ENCODE results near the gene DNM1. TPM values are rescaled to one million over a fixed set of nuclear protein-coding genes. Genes with fewer than 3 reads are reported as not detected.

The DNM1 gene
- total RNA-seq, 4 donors from 2014 or later = 22.8 to 53.5 (median 44.5) TPM

GRCh38 chr9:128190013-128190412 is 13.2 kb upstream of the DNM1 start:
- no peak for TF ChIP-seq CTCF (IDR thresholded peaks at IDR 0.05; ENCODE audit: low read depth)

- TF ChIP-seq CTCF (IDR thresholded peaks at IDR 0.05; ENCODE audit: low read depth) = no peak
Observed at GRCh38 chr9:128190516-128191405, 12.4 kb upstream of the DNM1 start.

- TF ChIP-seq CTCF (IDR thresholded peaks at IDR 0.05; ENCODE audit: low read depth) = no peak
Observed at GRCh38 chr9:128191406-128192046, 11.7 kb upstream of the DNM1 start, which contains the start of gene CIZ1. Gene CIZ1, minus strand, starts transcription at chr9:128191572. Its CDS starts 715 bp downstream, at chr9:128190857.

GRCh38 chr9:128192601-128193371 is 10.4 kb upstream of the DNM1 start:
- TF ChIP-seq CTCF (IDR thresholded peaks at IDR 0.05; ENCODE audit: low read depth) = no peak

GRCh38 chr9:128193469-128194096 is 9.6 kb upstream of the DNM1 start:
- TF ChIP-seq CTCF (IDR thresholded peaks at IDR 0.05; ENCODE audit: low read depth) = no peak

- no peak for TF ChIP-seq CTCF (IDR thresholded peaks at IDR 0.05; ENCODE audit: low read depth)
Observed at GRCh38 chr9:128201441-128202369, 1.5 kb upstream of the DNM1 start.
